ENCODE results near the gene ABHD17B.
"Not testable (repeated sequence)": the region's sequence is repeated elsewhere in the genome, so short reads cannot be mapped to it uniquely, and the experiment has no call there.

The ABHD17B gene

GRCh38 chr9:71911061-71911907 lies at the start of gene ABHD17B, which contains the start of gene C9orf85:
Gene ABHD17B, minus strand, starts transcription at chr9:71911193. Its CDS starts 36,113 bp downstream, at chr9:71875080.
Gene C9orf85, plus strand, starts transcription at chr9:71911639. Its CDS starts 96 bp downstream, at chr9:71911735.
- peak; percentile 87 to 94 for DNase-seq (ENCODE audit: low read depth in 2 of 2, low spot score in 1 of 2)

- no peak for DNase-seq (ENCODE audit: low read depth in 2 of 2, low spot score in 1 of 2)
These were observed 44.4 kb upstream of the ABHD17B start for GRCh38 chr9:71955300-71955915.

GRCh38 chr9:71954652-71955051 lies 43.7 kb upstream of the ABHD17B start:
- DNase-seq (ENCODE audit: low read depth in 2 of 2, low spot score in 1 of 2), result not testable (repeated sequence)

- no peak for DNase-seq (ENCODE audit: low read depth in 2 of 2, low spot score in 1 of 2)
These were observed 33.9 kb upstream of the ABHD17B start for GRCh38 chr9:71944754-71945375.

GRCh38 chr9:71941998-71942567 lies 31.1 kb upstream of the ABHD17B start:
- DNase-seq (ENCODE audit: low read depth in 2 of 2, low spot score in 1 of 2), result no peak

DNA sequence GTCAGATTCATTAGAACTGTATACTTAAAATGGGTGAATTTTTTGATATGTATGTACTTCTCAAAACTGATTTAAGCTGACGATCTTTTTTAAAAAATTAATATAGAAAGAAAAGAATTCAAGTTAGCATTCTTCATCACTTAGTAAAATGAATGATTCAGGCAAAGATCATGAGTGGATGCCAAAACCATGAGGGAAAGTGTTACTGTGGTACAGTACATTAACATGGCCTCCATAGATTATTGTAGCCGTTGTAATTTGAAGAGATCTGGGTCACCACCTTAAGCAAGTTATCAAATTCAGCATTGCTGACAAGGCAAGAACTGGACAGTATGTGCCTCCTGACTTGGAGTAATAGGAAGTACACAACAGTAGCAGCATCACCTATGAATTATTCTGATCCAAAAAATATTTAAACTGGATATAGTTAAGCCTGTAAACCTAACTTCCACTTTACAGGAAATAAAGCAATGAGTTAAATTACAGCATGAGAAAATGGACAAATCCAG lies 30.1 kb upstream of the ABHD17B start:
- no peak for DNase-seq (ENCODE audit: low read depth in 2 of 2, low spot score in 1 of 2)

GRCh38 chr9:71937898-71938297 lies 26.9 kb upstream of the ABHD17B start:
- no peak for DNase-seq (ENCODE audit: low read depth in 2 of 2, low spot score in 1 of 2)

DNA sequence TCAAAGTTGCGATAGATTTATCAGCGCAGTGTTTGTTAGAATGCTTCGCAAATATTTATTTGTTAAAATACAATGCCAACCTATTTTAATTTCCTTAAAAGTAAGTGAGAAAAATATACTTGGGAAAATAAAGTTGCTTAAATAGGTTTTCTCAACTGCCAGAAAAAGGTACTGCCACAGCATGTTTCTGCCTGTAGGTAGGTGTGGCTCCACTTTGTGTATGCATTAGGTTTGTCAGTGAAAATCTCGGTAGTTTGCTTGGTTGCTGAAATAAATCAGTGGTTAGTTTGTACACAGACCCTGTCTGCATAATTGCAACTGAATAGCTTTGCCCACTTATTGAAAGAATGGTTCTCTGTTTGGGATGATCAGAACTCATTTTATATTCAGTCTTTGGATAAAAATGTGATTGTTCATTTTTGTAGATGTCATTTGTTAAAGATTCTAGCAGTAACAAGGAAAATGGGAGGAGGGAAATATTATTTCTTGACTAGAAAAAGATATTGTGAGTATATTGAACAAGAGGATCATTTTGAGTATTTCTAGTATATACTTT lies 26.2 kb upstream of the ABHD17B start:
- no peak for DNase-seq (ENCODE audit: low read depth in 2 of 2, low spot score in 1 of 2)

DNA sequence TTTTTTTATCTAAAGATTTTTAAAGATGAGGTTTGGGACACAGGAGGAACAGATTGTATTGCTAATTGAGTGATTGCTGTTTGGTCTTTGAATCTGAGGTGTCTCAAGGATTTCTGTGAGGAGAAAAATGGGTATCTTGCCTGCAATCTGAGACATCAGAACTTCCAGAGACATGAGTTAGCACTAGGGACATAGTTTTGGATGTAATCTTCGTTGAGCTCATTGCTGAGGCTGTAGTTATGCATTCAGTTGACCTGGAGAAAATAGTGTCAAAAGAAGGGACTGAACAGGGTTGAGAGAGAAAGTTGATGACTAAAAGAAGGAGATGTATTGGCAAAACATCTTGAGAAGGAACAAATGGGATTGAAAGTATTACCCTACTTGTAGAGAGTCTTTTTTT lies 25.1 kb upstream of the ABHD17B start:
- DNase-seq (ENCODE audit: low read depth in 2 of 2, low spot score in 1 of 2), result no peak

GRCh38 chr9:71931166-71931565 lies 20.2 kb upstream of the ABHD17B start:
- no peak for DNase-seq (ENCODE audit: low read depth in 2 of 2, low spot score in 1 of 2)

GRCh38 chr9:71929791-71930440 lies 18.9 kb upstream of the ABHD17B start:
- no peak for DNase-seq (ENCODE audit: low read depth in 2 of 2, low spot score in 1 of 2)

DNA sequence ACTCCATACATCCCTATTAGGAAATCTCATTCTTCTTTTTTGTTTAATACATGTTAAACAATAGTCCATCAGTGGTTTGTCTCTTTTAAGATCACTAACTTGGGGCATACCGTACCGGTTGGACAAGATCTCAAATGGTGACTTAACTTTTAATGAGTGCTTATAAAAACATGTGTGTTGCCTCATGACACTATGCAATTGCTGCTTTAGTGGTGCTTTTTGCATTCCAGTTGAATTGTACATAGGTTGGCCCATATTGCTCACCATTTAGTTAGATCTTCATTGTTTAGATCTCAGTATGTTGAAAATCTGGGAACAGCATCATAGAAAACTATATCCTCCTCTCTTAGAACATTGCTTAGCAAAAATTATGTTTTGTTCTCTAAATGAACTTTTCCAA lies 18.2 kb upstream of the ABHD17B start:
- no peak for DNase-seq (ENCODE audit: low read depth in 2 of 2, low spot score in 1 of 2)

DNA sequence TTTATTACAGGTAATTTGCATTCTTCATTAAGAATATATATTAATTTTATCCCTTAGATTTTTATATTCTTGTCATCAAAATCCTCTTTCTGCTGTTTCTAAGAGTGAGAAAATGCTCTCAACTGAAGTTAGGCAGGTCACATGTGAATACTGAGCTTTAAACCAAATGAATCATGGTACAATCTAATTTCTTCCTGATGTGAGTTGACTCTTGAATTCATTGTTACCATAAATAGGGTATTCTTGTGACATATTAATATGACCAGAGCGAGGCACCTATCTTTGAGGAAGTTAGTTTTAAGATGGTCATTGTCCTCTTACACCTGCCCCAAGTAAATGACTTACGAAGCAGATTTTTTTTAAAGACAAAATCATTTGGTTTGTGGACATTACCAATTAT lies 17.8 kb upstream of the ABHD17B start:
- no peak for DNase-seq (ENCODE audit: low read depth in 2 of 2, low spot score in 1 of 2)

DNA sequence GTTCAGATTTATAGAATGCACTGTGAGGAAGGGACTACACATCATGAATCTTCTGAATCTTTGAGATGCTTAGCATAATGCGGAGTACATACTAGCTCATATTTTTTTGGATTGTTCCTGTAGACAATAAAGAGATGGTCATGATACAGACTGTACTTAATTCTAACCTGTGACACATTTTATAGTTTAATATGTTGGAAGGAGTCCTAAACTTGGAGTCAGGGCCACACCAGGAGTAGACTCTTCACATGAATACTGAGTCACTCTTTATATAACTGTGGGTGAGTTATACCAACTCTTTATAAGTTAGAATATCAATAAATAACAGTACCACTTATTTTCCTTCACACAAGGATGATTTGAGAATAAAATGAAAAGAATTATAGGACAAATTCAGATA lies 17.4 kb upstream of the ABHD17B start:
- DNase-seq (ENCODE audit: low read depth in 2 of 2, low spot score in 1 of 2), result no peak

DNA sequence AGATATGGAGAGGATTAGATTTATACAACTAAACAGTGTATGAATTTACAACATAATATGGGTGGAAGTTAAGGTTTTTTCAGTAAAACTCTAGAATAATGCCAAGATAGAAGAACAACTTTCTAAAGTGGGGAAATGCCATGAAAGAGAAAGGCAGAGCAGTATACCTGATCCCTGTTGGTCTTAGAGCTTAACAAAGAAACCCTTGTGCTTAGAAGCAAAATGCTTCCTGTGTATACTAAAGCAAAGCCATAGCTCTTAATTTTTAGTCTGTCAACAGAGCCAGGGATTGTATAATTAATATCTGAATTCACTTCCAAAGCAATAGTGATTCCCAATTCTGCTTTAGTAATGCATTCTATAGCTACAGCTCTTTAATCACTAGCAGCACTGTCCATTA lies 14.8 kb upstream of the ABHD17B start:
- DNase-seq (ENCODE audit: low read depth in 2 of 2, low spot score in 1 of 2), result no peak

GRCh38 chr9:71924576-71924975 lies 13.6 kb upstream of the ABHD17B start:
- DNase-seq (ENCODE audit: low read depth in 2 of 2, low spot score in 1 of 2), result no peak

DNA sequence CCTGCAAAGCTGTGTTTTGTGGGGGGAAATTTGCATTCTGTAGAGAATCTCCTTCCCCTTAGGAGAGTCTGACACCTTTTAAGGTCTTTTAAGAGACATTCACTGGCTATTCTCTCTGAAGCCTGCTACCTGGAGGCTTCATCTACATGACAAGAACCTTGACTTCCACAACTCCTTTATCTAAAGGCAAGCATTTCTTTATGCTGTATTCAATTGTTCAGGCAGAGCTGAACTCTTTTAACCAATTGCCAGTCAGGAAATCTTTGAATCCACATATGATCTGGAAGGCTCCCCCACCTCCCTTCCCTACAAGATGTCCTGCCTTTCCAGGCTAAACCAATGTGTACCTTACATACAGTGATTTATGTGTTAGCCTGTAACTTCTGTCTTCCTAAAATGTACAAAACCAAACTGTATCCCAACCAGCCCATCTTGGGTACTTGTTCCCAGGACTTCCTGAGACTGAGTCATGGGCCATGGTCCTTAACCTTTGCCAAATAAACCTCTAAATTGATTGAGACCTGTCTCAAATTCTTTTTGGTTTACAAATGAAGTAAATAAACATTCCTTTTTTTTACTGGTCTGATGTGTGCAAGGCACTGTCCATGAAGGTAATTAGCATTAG lies 10.3 kb upstream of the ABHD17B start:
- no peak for DNase-seq (ENCODE audit: low read depth in 2 of 2, low spot score in 1 of 2)

GRCh38 chr9:71920456-71921189 lies 9.6 kb upstream of the ABHD17B start:
- DNase-seq (ENCODE audit: low read depth in 2 of 2, low spot score in 1 of 2), result no peak

DNA sequence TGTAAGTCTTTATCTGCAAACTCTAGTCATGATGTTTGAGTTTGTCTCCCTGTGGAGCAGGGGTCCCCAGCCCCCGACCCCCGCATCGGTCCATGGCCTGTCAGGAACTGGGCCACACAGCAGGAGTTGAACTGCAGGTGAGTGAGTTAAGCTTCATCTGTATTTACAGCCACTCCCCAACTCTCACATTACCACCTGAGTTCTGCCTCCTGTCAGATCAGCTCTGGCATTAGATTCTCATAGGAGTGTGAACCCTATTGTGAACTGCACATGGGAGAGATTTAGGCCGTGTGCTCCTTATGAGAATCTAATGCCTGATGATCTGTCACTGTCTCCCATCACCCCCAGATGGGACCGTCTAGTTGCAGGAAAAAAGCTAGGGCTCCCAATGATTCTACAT lies 7.4 kb upstream of the ABHD17B start:
- no peak for DNase-seq (ENCODE audit: low read depth in 2 of 2, low spot score in 1 of 2)
